H1 (cell line): Measurements from ENCODE around the gene MPV17. TPM values are rescaled to one million over a fixed set of nuclear protein-coding genes. Genes with fewer than 3 reads are reported as not detected.

Experiments
- KDM4A ChIP-seq: IDR thresholded peaks from one replicate; pipeline ENCODE4 v1.7.1; 2012; ENCODE audit warnings: low read depth, mild to moderate bottlenecking, moderate library complexity, low read length, inconsistent platforms; ENCODE audit not compliant: severe bottlenecking
- NANOG ChIP-seq: IDR thresholded peaks from 2 replicates; pipeline ENCODE4 v1.6.1; 2011; ENCODE audit warnings: low read length, low read depth, mild to moderate bottlenecking, inconsistent platforms; ENCODE audit not compliant: insufficient read depth, poor library complexity, severe bottlenecking
- NRF1 ChIP-seq: IDR thresholded peaks from 2 replicates; pipeline ENCODE4 v1.6.1; 2011; ENCODE audit warnings: mild to moderate bottlenecking, low read depth, low read length, improper control_type of control experiment
- POLR2A ChIP-seq, 2 experiments: IDR thresholded peaks; 1 replicate in 1 of 2; 2 replicates in 1 of 2; pipeline ENCODE4 v1.6.1; 2011; ENCODE audit warnings: low read depth in 2 of 2, low read length in 2 of 2, mild to moderate bottlenecking in 2 of 2; ENCODE audit errors: control extremely low read depth in 1 of 2
- RNF2 ChIP-seq: fragments of 200-900, 300-1000 bp; sonication (generic); IDR thresholded peaks from 2 replicates; pipeline ENCODE4 v1.7.1; 2016; ENCODE audit warnings: borderline replicate concordance, low read depth, mild to moderate bottlenecking, antibody characterized with exemption, low read length; ENCODE audit not compliant: poor library complexity, severe bottlenecking; ENCODE audit errors: missing control alignments
- SUZ12 ChIP-seq: fragments of 200-600 bp; sonication (generic); IDR thresholded peaks from 2 replicates; pipeline ENCODE4 v1.6.1; 2012; ENCODE audit warnings: mild to moderate bottlenecking, inconsistent platforms, low read length, moderate library complexity, mixed read lengths
- TBP ChIP-seq: IDR thresholded peaks from 2 replicates; pipeline ENCODE4 v1.6.1; 2011; ENCODE audit warnings: low read depth, low read length, improper control_type of control experiment
- polyA plus RNA-seq, 7 experiments: library from polyadenylated mRNA; depleted of rRNA in 3 of 7; stranded (reverse) in 5 of 7; unstranded in 2 of 7; fragments of >200 nt in 5 of 7; fragments of 200-250 nt in 2 of 7; gene quantifications; 1 replicate in 5 of 7; 2 replicates in 1 of 7; 4 replicates in 1 of 7; pipeline versions ENCODE4 v1.2.1 to v1.2.3, GENCODE V29; 2011 to 2013; ENCODE audit warnings: missing spikeins in 2 of 7, mixed read lengths in 2 of 7
- total RNA-seq: library from RNA; stranded (reverse); fragmentation: NEBNext Ultra II Directional; extraction: Animal tissue kit (Norgen Biotek cat#: 25700); gene quantifications from 2 replicates; pipeline ENCODE4 v1.2.1, GENCODE V29; 2021

MPV17 gene
- total and polyA plus RNA-seq, 2 of the 8 experiments (the other 6 are each of a cell fraction or from before 2014, with no cell fraction given) = 45.2 to 181 TPM

GRCh38 chr2:27305516-27305915 is 17.4 kb downstream of the MPV17 start (continued):
- no peak for TF ChIP-seq SUZ12
- TF ChIP-seq NRF1 = no peak
- TF ChIP-seq POLR2A (IDR thresholded peaks at IDR 0.05; ENCODE audit: control extremely low read depth in 1 of 2, low read depth in 2 of 2, low read length in 2 of 2) = no peak
- no peak for TF ChIP-seq TBP
- no peak for TF ChIP-seq NANOG
- no peak for TF ChIP-seq KDM4A
- TF ChIP-seq RNF2 = no peak
